Fibroblast of skin of right biceps (primary cell): ENCODE data around the gene STX16.

Experiments
- DNase-seq: peaks from one replicate; pipeline ENCODE4 v3.0.0-alpha.2; 2013

The STX16 gene, protein sequence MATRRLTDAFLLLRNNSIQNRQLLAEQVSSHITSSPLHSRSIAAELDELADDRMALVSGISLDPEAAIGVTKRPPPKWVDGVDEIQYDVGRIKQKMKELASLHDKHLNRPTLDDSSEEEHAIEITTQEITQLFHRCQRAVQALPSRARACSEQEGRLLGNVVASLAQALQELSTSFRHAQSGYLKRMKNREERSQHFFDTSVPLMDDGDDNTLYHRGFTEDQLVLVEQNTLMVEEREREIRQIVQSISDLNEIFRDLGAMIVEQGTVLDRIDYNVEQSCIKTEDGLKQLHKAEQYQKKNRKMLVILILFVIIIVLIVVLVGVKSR

DNA sequence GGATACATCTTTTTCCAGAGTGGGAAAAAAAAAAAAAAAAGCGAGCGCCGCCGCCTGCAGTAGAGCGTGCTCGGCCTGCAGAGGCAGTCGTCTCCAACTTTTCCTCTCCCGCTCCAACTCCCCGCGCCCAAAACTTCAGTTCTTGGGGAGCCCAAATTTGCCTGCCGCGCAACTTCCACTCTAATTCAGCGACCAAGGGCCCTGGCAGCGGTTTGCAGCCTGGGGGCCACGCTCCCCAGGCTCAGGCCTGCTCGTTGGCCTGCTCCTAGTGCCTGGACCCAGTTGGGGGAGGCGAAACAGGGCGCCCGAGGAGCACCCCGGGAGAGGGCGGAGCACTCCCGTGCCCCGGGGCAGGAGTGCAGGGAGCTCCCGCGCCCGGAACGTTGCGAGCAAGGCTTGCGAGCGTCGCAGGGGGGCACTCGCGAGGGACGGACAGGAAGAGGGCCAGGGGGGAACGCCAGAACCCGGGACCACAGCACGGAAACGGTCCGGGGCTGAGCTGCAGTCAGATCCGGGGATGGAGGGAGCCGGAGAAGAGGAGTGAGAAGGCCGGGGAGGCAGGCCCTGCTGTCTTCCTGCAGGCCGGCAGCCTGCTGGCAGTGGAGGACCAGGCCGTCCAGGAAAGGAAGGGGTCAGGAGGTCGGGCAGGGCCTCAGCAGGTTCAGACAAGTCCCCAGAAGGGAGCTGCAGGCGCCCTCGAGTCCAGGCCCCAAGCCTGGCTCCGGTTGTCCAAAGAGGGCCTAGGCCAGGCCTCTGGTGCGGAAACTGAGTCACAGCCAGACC lies at the start of gene STX16:
Gene STX16, plus strand, starts transcription at position 508 of the 783 bp plus-strand sequence. CDS start 724 bp downstream, outside the sequence.
- DNase-seq: peak; percentile 96

DNA sequence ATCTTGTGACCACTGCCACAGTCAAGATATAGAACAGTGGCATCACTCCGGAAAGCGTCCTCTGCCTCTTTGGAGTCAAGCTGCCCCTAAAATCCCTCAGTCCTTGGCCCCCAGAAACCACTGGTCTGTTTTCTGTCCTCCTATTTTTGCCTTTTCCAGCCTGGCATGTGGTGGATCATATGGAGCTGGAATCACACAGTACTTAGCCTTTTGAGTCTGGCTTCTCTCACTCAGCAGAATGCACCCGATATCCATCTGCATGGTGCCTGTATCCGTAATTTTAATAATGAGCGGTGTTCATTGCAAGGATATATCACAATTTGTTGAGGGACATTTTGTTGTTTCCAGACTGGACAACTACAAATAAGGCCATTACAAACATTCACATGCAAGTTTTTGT lies 49.0 kb upstream of the STX16 start:
- DNase-seq: no peak

DNA sequence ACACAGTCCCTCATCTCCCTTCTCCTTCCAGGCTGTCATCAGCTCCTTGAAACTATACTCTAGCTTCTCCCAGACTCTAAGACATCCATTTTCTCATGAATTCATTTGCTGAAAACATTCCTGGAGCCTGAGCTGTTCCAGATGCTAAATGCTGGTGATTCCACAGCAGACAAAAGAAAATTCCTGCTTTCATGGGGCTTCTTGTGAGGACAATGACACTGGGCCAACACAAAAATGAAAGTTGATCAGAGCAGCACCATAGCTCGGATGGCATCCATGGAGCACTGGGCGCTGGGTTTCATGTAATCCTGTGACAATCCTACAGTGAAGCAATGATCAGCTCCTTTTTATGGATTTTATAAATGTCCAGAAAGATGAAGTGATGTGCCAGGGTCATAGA lies 47.4 kb upstream of the STX16 start:
- DNase-seq: peak; percentile 78

DNA sequence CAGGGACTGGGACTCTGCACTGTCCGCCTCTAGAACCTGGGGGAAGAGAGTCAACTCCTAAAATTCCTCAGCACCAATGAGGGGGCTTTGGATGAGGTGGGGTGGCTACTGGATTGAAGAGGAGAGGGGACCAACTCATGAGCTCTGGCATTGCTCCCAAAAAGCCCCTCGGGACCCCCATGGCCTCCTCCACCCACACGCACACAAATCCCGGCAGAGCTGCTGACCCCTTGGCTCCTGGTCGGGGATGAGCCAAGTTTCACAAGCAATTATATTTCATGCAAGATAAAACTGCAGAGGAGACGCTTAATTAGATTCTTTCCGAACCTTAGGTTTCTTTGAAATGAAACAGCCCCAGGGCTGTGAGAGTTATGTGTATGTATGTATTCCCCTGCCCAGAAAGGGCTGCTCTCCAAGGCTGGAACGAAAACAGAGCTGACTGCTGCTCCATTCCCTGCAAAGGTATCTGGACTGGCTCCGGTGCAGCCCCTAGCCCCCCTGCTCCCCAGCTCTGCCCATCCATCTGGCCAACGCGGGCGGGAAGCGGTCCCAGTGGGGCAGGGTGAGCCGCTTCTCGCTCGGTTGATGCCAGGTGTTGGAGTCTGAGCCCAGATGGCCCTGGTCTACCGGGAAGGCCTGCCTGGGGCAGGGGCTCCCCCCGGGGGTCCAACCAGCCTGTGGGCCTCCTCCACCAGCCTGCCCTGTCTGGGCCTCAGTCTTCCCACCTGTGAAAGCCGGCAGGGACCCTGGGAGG lies 46.8 kb upstream of the STX16 start:
- DNase-seq: no peak

DNA sequence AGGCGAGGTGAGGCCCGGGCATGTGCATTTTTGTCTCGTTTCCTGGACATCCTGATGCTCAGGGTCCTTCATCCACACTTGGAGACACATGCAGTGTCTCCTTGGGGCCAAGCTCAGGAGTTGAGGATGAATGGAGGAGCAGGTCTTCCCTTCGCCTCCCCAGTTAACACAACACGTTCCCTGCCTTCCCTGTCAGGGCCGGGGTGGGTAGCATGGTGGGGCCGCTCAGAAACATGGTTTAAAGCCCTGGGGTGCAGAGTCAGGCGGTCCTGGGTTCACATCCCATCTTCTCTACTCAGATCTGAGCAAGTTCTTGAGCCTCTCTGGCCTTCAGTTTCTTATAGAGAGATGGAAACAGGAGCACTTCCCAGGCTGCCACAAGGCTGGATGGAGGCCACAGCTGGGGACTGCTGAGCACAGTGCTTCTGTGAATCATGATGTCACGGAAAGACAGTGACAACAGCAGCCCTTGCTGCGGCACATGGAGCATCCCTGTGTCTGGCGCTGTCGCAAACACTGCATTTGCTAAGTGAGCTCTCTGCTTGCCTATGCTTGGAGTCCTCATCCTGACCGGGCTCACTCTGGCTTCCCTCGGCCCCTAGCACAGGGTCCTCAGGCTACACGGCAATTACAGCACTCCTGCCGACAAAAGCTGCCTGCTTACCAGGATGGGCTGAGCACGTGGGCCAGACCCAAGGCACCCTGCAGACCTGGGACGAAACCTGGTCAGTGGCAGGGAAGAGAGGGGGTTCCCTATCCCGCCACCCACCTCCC lies 45.6 kb upstream of the STX16 start:
- DNase-seq: no peak

DNA sequence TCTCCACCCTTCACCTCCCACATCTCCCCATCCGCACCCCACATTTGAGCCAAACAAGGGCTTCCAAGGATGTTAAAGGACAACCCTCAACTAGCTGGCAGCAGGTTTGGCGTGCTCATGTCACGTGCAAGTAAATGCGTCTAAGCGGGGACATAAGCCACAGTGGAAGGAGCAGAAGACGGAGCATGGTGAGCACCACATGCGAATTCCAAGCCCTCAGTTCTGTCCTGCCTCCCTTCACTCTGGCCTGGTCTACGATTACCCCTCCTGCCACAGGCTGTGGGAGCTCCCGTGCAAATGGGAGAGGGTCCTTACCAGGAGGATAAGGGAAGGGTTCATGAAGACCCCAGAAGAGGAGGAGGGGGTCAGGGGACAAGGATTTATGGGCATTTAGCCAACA lies 44.9 kb upstream of the STX16 start:
- no peak for DNase-seq

DNA sequence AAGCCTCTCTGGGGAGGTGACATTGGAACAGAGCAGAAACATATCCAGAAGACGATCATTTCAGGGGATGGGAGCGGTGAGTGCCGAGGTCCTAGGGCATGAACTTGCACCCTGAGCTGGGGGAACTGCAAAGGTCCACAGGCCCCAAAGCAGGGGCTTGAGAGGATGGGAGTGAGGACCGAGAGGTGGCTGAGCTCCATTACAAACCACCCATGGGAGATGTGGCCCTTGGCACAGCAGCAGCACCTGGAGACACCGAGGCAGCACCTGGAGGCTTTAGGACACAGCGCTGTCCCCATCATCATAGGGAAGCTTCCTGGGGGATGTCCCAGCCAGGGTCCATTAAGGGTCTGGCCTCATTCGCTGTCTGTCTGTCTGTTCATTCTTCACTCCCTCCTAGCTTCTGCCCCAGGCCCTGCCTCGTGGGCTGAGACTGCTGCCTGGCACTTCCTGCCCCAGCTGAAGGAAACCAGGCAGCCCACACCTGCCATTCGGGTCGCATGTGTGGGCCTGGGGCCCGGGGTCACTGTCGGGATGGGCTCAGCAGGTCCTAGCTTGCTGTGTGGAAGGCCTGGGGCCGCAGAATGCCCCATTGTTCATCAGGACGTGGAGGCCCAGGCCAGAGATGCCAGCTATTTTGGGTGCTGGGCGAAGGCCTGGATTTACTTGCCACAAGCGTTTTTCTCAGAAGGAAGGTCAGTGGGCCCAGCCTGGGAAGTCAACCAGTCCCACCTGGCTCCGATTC lies 42.8 kb upstream of the STX16 start:
- no peak for DNase-seq

DNA sequence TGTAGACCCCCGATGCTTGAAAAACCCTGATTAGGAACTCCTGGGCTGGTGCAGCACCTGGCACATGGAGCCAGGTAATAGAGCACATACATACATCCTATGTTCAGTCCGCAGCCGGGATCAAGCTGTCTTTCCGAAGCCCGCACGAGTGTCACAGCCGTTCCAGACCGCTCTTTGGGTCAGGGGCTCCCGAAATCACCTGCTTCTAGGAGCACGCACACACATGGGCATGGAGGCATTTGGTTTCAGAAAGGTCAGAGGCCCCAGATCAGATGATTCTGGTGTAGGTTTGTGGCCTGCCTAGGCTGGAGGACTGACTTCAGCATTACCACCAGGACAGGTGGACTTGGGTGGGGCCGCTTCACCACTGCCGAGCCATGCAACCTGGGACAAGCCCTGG lies 42.1 kb upstream of the STX16 start:
- DNase-seq: no peak

DNA sequence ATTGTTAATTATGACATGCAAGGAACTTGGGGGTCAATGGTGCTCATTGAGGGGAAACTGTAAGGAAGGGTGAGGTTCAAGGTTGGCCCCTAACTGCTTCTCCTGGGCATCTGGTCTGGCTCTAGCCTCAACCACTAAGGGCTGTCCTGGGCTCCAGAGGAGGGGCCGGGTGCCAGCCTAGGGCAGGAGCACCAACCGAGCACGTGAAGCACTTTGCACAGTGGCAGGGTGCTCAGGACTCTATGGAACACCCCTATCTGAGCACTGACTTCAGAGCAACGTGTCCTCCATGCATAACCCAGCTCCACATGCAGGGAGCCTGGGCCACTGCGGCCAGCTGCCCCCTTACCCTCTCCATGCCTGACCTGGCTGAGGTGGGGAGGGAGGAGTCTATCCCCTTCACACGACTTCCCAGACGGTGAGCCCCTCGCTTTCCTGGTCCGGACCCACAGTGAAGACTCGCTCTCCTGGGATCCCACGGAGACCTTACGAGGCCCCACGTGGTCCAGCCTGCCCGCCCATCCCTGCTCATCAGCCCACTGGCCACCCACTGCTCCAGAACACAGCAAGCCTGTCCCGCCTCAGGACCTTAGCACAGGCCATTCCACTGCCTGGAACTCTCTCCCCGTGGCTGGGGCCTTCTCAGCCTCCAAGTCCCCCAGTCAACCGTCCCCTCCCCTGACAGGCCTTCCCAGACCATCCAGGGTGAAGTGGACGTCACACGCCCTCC lies 40.8 kb upstream of the STX16 start:
- no peak for DNase-seq

DNA sequence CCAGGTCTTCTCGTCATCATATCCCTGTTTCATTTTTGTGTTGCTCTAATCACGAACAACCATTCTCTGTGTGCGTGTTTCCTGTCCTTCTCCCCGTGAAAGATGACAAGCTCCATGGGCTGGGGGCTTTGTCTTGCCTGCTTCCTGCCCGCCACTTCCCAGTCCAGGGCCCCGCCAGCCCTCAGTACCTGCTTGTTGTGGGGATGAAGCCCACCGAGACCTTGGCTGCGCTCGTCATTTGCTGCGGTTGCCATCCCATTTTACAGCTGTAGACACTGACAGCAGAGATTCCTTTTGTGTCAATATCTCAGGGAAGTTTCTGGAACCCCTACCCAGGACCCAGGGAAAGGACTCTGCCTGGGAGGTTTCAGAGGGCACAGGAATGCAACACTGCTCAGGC lies 40.3 kb upstream of the STX16 start:
- no peak for DNase-seq

DNA sequence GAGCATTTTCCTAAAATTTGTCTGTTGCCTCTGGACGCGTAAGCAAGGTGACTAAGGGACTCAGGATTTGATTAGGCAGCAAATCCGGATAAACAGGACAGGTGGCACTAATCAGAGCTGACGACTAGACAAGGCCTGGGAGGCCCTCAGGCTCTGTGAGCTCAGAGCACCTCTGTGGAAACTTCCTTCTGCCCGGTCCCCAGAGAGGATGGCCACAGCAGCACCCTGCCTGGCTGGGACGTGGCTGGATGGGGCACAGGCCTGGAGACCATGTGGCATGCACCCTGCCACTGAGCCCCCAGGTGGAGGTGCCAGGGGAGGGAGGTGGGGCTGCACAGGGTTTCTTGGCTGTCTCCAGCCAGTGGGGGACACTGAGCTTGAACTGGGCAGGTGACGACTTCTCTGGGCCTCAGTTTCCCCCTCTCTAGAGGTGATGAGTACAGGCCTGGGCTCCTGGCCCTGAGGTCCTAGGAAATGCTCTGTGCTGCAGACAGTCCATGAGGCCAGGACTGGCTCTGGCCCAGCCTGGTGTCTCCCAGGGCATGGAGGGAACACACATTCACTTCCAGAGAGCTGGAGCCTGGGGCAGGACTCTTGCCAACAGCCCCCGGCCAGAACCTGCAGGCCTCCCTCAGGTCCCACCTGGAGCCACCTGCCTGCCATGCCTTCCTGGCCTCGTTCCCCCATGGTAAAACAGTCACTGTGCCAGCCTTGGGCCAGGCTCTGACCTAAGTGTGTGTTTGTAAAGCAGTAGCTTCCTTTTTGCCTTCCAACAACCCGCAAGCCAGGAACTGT lies 39.6 kb upstream of the STX16 start:
- DNase-seq: no peak

DNA sequence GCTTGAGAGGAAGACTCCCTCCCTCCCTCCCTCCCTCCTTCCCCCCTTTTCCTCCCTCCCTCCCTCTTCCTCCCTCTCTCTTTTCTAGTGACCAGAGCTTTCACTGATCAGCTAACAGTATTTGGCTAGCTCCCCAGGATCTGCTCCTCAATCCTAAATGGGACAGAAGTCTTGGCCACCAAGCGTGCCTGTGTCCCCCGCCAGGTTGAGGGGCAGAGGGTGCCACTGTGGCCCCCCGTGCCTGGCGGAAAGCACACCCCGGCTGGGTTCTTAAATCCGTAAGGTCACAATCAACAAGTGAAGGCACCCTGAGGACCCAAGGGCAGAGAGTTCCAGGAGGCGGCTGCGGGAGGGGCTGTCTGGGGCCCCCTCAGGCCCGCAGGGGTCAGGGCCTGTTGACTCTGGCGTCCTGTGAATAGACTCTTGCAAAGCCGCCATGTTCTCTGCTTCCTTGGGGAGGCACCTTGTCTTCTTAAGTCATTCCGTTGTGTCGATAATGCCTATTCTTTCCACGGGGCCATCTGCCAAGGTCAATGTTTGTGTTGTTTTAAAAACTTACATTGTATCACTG lies 38.9 kb upstream of the STX16 start:
- DNase-seq: no peak

DNA sequence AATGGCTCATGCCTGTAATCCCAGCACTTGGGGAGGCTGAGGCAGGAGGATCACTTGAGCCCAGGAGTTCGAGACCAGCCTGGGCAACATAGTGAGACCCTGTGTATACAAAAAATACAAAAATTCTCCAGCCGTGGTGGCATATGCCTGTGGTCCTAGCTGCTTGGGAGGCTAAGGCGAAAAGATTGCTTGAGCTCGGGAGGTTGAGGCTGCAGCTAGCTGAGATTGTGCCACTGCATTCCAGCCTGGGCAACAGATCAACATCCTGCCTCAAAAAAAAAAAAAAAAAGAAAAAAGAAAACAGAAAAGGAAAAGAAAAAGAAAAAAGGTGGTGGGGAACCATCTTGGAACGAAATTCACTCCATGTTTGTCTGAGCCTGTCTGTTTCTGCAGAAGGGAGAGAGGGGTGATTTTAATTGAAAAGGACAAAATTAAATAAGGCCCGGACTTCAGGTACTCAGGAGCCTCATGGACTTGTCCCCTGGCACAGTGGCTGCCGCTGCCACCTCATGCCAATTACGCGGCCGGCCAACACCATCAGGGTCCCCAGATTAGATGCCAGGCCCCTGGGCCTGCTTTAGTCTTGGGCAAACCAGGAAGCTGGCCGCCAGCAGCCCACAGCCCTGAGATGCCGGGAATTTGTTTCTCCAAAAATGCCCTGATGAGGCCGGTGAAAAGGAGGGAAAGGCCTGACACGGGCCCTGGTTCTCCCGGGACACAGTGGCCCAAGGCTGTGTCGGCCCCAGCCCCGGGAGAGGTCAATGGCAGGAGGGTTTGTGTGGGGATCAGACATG lies 37.8 kb upstream of the STX16 start:
- no peak for DNase-seq

DNA sequence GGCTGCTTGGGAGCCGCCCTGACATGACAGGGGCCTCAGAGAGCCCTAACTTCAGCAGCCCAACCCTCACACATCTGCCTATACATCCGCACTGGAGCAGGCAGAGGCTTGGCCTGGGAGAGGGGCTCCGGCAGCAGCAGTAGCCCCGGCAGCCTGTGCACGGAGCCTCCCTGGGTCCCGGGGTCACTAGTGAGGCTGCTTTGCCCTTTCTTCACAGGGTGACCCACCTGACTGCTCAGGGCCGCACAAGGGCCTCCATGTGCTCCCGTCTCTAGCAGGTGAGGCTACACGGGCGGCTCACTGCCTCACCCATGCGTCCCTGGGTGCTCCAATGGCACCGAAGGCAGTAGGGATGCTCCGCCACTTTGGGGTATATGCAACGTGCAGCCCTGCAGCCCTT lies 36.7 kb upstream of the STX16 start:
- no peak for DNase-seq

DNA sequence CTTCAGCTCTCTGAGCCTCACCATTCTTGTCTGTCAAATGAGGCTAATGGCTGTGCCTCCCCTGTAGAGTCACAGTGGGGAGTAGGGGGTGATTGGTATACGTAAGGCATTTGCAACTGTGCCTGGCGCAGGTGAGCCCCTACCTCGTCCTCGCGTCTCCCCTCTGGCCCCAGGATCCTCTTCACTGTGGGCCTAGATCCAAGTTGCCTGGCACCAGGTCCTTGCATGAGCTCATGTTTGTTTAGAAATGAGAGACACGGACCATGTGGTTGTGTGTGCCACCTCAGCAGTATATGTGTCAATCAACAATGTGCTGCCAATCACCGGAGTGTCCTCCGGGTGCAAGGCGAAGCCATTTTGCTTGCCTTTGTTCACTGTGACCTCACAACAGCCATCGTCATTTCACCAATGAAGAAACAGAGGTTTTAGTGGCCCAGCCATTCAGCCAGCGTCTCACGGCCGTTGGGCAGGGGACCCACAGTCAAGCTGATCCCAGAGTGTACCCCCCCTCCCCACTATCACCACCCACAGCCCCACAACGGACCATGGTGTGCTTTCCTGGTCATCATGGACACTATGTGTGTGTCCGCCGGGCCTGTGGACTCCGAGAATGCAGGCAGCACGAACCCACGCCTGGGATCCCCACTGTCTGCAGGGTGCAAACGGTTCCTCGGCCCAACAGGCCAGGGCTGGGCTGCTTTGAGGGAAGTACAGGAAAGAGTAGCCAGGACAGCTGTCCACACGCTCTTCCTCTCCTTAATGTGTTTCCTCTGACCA lies 35.9 kb upstream of the STX16 start:
- DNase-seq: no peak

DNA sequence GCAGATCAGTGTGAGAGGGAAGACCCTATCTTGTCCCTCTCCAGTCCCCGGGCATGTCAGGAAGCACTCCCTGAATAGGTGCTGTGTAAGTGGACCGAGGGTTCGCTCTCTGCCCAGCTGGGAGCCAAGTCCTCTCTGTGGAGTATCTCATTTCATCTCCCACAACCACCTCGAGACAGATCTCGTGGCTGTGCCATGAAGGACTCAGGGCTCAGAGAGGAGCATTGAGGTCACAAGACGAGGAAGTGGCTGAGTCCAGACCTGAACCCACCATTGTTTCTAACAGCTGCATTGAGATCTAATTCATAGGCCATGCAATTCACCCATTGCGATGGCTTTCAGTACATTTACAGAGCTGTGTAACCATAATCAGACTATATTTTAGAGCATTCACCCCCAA lies 34.7 kb upstream of the STX16 start:
- DNase-seq: no peak

DNA sequence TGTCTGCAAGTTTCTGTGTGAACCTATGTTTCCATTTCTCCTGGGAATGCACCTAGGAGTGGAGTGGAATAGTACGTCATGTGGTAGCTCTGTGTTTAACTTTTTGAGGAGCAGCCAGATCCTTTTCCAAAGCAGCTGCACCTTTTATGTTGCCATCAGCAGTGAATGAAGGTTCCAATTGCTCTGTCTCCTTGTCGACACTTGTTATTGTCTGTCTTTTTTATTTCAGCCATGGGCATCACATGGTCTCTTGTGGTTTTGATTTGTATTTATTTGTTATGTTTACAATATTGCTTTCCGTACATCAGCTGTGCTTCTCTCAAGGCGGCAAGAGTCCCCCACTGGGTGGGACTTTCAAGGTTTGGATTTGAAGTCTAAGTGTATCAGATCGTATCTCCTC lies 33.9 kb upstream of the STX16 start:
- no peak for DNase-seq

DNA sequence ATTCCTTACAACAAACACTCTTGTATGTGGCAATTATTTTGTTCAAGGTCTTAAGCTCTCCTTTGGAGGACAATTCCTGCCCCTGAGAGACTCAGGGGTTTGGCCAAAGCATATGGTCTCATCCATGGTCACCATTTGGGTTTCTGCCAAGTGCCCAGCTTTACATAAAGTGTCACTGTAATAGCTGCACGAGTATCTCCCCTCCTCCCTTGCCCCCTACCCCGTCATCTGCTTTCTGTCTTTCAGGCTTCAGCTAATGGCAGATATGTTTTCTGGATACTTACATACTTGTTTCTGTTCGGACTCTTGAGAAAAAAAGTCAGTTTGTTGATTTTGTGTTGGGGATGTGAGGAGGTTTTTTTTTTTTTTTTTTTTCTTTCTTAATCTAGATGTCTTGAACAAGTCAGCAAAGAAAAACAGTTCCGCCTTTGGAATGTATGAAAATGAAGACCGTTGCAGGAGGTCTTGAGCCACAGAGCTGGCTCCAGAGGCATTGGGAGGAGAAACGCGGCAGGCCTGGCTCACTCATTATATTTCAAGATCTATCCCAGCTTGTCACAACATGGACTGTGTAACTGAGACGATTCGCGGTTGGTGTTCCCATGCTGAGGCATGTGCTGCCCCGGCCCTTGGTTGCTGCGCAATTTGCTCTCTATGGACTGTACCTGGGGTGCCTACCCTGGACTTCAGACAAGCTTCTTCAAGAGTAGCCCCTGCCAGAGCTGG lies 32.6 kb upstream of the STX16 start:
- peak; percentile 86 for DNase-seq
